Mucosa of stomach (tissue), 1 donor: Measurements from ENCODE around the gene CAPN2.
A peak's percentile ranks its signal among the peaks of the same experiment; 100 is the strongest.

ENCODE experiments used
- H3K27me3 ChIP-seq: one replicate; pipeline ENCODE4 v1.7.0; 2013; ENCODE audit warnings: mild to moderate bottlenecking, low read length; ENCODE audit not compliant: control insufficient read depth, insufficient read depth
- H3K36me3 ChIP-seq: one replicate; pipeline ENCODE4 v1.7.0; 2013; ENCODE audit warnings: low read length; ENCODE audit not compliant: control insufficient read depth, insufficient read depth
- H3K4me1 ChIP-seq: one replicate; pipeline ENCODE4 v1.7.0; 2013; ENCODE audit warnings: mild to moderate bottlenecking, low read length; ENCODE audit not compliant: control insufficient read depth, insufficient read depth
- H3K4me3 ChIP-seq: one replicate; pipeline ENCODE4 v1.7.0; 2013; ENCODE audit warnings: low read length
- H3K9ac ChIP-seq: one replicate; pipeline ENCODE4 v1.7.0; 2013; ENCODE audit warnings: mild to moderate bottlenecking, low read length, moderate library complexity
- H3K9me3 ChIP-seq: one replicate; pipeline ENCODE4 v1.7.0; 2013; ENCODE audit warnings: mild to moderate bottlenecking, low read length, moderate library complexity; ENCODE audit not compliant: control insufficient read depth
- donor health status: Pancreatic carcinoma.

Gene CAPN2

DNA sequence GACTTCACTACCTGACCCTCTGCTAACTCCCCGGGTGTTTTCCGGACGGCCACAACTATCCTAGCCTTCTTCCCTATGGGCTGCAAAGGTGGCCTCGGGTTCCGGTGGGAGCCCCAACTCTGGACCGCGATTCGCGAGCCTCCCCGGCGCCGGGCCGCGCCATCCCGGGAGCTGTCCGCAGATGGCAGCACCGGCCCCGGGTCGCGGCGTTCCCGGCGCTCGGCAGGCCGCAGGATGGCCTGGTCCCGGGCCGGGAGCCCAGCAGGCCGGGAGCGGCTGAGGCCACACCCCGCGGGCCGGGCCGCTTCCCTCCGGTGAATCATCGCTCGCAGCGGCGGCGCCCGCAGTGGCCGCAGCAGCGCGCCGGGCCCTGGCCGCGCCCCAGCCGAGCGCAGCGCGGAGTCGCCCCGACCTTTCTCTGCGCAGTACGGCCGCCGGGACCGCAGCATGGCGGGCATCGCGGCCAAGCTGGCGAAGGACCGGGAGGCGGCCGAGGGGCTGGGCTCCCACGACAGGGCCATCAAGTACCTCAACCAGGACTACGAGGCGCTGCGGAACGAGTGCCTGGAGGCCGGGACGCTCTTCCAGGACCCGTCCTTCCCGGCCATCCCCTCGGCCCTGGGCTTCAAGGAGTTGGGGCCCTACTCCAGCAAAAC, at the start of gene CAPN2:
Gene CAPN2, plus strand, starts transcription at position 346 of the 656 bp plus-strand sequence. Its CDS starts 102 bp downstream, at position 448.
- H3K9ac ChIP-seq: peak within 1 kb of the TSS; percentile 96
- H3K9me3 ChIP-seq: no peaks in the 10 kb centered on the region
- peaks cover 3% of the 10 kb centered on the region for H3K36me3 ChIP-seq
- peaks cover 79% of the 10 kb centered on the region for H3K4me1 ChIP-seq
- peak within 1 kb of the TSS; percentile 88 for H3K4me3 ChIP-seq
- no peaks in the 10 kb centered on the region for H3K27me3 ChIP-seq

- no peaks in the 10 kb centered on the region for H3K27me3 ChIP-seq
Observed at GRCh38 chr1:223662943-223663342, 49.4 kb upstream of the CAPN2 start.

DNA sequence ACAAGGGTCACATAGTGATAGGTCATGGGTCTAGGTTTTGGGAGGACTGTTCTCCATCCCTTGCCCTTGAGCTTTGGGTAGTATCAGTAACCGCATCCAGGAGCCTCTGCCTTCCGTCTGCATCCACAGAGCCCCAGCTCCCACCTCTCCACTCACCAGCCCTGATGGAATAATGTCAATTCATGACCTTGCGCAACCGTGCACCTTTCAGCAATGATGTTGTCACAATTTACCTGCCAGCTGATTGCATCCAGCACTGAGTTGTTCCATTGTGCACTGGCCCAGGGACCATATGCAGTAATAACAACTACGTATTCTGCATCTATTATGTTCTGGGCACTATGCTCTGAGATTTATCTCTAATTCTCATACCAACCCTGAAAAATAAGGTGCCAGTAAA, 48.2 kb upstream of the CAPN2 start:
- Histone ChIP-seq H3K9me3 (no peaks in the 10 kb centered on the region), H3K4me1 (peaks cover 46% of the 10 kb centered on the region), H3K36me3 (no peaks in the 10 kb centered on the region), H3K4me3 (peak overlapping the region; percentile 77), H3K9ac (peak overlapping the region; percentile 83), H3K27me3 (no peaks in the 10 kb centered on the region)

More at GRCh38 chr1:223662943-223663342, 49.4 kb upstream of the CAPN2 start:
- H3K9ac ChIP-seq: peak overlapping the region; percentile 51
- no peaks in the 10 kb centered on the region for H3K9me3 ChIP-seq
- H3K4me3 ChIP-seq: peak overlapping the region; percentile 77
- no peaks in the 10 kb centered on the region for H3K36me3 ChIP-seq
- H3K4me1 ChIP-seq: peaks cover 40% of the 10 kb centered on the region

GRCh38 chr1:223665592-223666312, 46.6 kb upstream of the CAPN2 start, which contains the start of gene CAPN8:
TSS of gene CAPN8 (minus strand) at chr1:223665701. CDS start at chr1:223665646, 55 bp downstream.
- Histone ChIP-seq H3K9ac (peak within 1 kb of the TSS; percentile 83), H3K27me3 (no peaks in the 10 kb centered on the region), H3K9me3 (no peaks in the 10 kb centered on the region), H3K36me3 (no peaks in the 10 kb centered on the region), H3K4me1 (peaks cover 35% of the 10 kb centered on the region), H3K4me3 (peak within 1 kb of the TSS; percentile 77)

GRCh38 chr1:223667484-223668182, 44.7 kb upstream of the CAPN2 start:
- Histone ChIP-seq H3K9me3 (no peaks in the 10 kb centered on the region), H3K27me3 (no peaks in the 10 kb centered on the region), H3K4me3 (no peak overlapping the region), H3K36me3 (no peaks in the 10 kb centered on the region), H3K9ac (no peak overlapping the region), H3K4me1 (peaks cover 35% of the 10 kb centered on the region)

- H3K9me3 ChIP-seq: no peaks in the 10 kb centered on the region
- no peak overlapping the region for H3K9ac ChIP-seq
- H3K36me3 ChIP-seq: no peaks in the 10 kb centered on the region
- H3K4me3 ChIP-seq: no peak overlapping the region
- H3K4me1 ChIP-seq: peaks cover 35% of the 10 kb centered on the region
- no peaks in the 10 kb centered on the region for H3K27me3 ChIP-seq
Observed at GRCh38 chr1:223669003-223669795, 43.1 kb upstream of the CAPN2 start.

DNA sequence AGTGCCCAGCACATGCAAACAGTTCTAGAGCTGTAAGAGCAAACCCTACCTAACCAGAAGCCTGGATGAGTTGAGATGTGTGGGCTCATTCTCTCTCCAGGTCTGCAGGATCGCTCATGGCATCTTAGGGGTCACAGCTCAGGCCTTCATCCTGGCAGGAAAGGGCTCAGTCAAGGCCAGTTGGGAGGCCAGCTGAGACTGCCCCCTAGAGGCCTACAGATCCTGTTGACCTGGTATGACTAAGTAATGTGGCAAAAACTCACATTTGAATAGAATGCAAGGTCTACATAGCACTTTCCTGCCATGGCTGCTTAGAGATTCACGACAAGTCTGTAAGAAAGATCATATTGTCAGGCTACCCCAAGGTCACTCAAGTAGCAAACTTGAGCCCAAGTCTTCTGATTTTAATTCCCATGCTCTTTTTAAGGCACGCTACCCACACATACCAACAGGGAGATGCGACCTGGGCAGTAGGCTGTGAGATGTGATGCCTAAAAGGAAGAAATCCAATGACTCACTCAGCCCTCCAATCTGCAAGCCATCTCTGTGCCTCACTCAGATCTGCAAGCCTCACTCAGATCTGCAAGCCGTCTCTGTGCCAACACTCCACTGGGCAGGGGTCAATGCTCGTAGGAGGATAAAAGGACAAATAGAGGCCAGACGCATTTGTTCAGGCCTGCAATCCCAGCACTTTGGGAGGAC, 41.7 kb upstream of the CAPN2 start:
- Histone ChIP-seq H3K4me3 (no peak overlapping the region), H3K36me3 (no peaks in the 10 kb centered on the region), H3K4me1 (peaks cover 34% of the 10 kb centered on the region), H3K27me3 (no peaks in the 10 kb centered on the region), H3K9me3 (no peaks in the 10 kb centered on the region), H3K9ac (no peak overlapping the region)

DNA sequence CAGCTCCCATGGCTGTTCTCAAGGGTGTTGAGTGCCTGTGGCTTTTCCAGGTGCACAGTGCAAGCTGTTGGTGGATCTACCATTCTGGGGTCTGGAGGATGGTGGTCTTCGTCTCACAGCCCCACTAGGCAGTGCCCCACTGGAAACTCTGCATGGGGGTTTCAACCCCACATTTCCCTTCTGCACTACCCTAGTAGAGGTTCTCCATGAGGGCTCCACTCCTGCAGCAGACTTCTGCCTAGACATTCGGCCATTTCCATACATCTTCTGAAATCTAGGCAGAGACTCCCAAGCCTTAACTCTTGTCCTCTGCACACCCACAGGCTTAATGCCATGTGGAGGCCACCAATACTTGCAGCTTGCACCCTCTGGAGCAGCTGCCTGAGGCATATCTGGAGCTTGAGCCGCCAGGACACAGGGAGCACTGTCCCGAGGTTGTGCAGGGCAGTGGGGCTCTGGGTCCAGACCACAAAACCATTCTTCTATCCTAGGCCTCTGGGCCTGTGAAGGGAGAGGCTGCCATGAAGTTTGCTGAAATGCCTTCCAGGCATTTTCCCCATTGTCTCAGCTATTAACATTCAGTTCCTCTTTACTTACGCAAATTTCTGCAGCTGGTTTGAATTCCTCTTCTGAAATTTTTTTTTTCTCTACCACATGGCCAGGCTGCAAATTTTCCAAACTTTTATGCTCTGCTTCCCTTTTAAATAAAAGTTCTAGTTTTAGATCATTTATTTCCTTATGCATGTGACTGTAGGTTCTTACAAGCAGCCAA, 38.0 kb upstream of the CAPN2 start:
- Histone ChIP-seq H3K9me3 (no peaks in the 10 kb centered on the region), H3K4me1 (no peaks in the 10 kb centered on the region), H3K4me3 (no peak overlapping the region), H3K27me3 (no peaks in the 10 kb centered on the region), H3K9ac (no peak overlapping the region), H3K36me3 (no peaks in the 10 kb centered on the region)

DNA sequence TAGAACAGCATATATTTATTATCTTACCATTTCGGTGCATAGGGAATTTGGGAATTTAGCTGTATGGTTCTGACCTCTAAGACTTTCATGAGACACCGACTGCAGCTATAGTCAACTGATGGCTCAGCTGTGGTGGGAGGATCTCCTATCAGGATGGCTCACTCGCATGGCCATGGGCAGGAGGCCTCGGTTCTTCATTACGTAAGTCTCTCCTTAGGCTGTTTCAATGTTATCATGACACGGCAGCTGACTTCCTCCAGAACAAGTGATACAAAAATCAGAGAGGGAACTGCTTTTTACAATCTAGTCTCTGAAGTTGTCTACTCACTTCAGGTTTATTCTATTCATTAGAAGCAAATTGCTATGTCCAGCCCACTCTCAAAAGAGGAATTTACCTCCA, 33.5 kb upstream of the CAPN2 start:
- no peak overlapping the region for H3K9ac ChIP-seq
- peaks cover under 1% of the 10 kb centered on the region for H3K4me1 ChIP-seq
- H3K9me3 ChIP-seq: no peaks in the 10 kb centered on the region
- no peaks in the 10 kb centered on the region for H3K36me3 ChIP-seq
- no peak overlapping the region for H3K4me3 ChIP-seq
- no peaks in the 10 kb centered on the region for H3K27me3 ChIP-seq

DNA sequence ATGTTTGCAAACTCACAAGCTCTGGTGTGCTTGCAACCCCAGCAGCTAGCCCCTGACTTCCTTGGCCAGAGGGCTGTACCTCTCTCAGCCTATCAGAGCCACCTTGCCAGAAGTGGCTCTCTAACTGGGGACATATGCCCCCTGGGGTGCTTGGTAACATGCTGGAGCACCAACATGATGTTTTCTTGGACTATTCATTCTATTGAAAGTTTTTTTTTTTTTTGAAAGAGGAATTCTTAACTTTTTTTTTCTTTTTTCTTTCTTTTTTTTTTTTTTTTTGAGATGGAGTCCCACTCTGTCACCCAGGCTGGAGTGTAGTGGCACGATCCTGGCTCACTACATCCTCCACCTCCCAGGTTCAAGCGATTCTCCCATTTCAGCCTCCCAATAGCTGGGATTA, 32.2 kb upstream of the CAPN2 start:
- Histone ChIP-seq H3K9me3 (no peaks in the 10 kb centered on the region), H3K9ac (no peak overlapping the region), H3K4me3 (no peak overlapping the region), H3K36me3 (no peaks in the 10 kb centered on the region), H3K4me1 (peaks cover 3% of the 10 kb centered on the region), H3K27me3 (no peaks in the 10 kb centered on the region)

- H3K9me3 ChIP-seq: no peaks in the 10 kb centered on the region
- no peaks in the 10 kb centered on the region for H3K36me3 ChIP-seq
- H3K4me1 ChIP-seq: peaks cover 3% of the 10 kb centered on the region
Observed at GRCh38 chr1:223682502-223682901, 29.8 kb upstream of the CAPN2 start.

More at GRCh38 chr1:223682502-223682901, 29.8 kb upstream of the CAPN2 start:
- Histone ChIP-seq H3K4me3 (no peak overlapping the region), H3K27me3 (no peaks in the 10 kb centered on the region), H3K9ac (no peak overlapping the region)
